ENCODE measurements around the gene PLOD3. TPM values are rescaled to one million over a fixed set of nuclear protein-coding genes. Genes with fewer than 3 reads are reported as not detected.

The PLOD3 gene
- total RNA-seq, 1 donor from 2014 or later: 74.3 TPM

GRCh38 chr7:101186194-101186593 lies 31.2 kb downstream of the PLOD3 start:
- DNase-seq (ENCODE audit: low spot score): no peak

GRCh38 chr7:101185258-101185839 lies 32.0 kb downstream of the PLOD3 start:
- no peak for DNase-seq (ENCODE audit: low spot score)

- DNase-seq (ENCODE audit: low spot score): no peak
Measured at GRCh38 chr7:101180130-101180755, 37.1 kb downstream of the PLOD3 start, which contains the start of gene NAT16. TSS of gene NAT16 (minus strand) at chr7:101180293. CDS start at chr7:101174807, 5,486 bp downstream.

GRCh38 chr7:101179713-101180112 lies 37.7 kb downstream of the PLOD3 start:
- DNase-seq (ENCODE audit: low spot score): no peak

- no peak for DNase-seq (ENCODE audit: low spot score)
Measured at GRCh38 chr7:101179117-101179516, 38.3 kb downstream of the PLOD3 start.

- no peak for DNase-seq (ENCODE audit: low spot score)
Measured at GRCh38 chr7:101177644-101178043, 39.7 kb downstream of the PLOD3 start.

GRCh38 chr7:101175664-101176063 lies 41.7 kb downstream of the PLOD3 start:
- no peak for DNase-seq (ENCODE audit: low spot score)

GRCh38 chr7:101174322-101174854 lies 43.0 kb downstream of the PLOD3 start:
- no peak for DNase-seq (ENCODE audit: low spot score)

- no peak for DNase-seq (ENCODE audit: low spot score)
Measured at GRCh38 chr7:101173752-101174244, 43.6 kb downstream of the PLOD3 start.

GRCh38 chr7:101172854-101173751 lies 44.3 kb downstream of the PLOD3 start:
- DNase-seq (ENCODE audit: low spot score): no peak

GRCh38 chr7:101172005-101172853 lies 45.2 kb downstream of the PLOD3 start:
- no peak for DNase-seq (ENCODE audit: low spot score)

- DNase-seq (ENCODE audit: low spot score): no peak
Measured at GRCh38 chr7:101171442-101171837, 45.9 kb downstream of the PLOD3 start.

GRCh38 chr7:101170617-101171441 lies 46.6 kb downstream of the PLOD3 start:
- no peak for DNase-seq (ENCODE audit: low spot score)

GRCh38 chr7:101169838-101170551 lies 47.4 kb downstream of the PLOD3 start:
- DNase-seq (ENCODE audit: low spot score): no peak

- no peak for DNase-seq (ENCODE audit: low spot score)
Measured at GRCh38 chr7:101169110-101169837, 48.1 kb downstream of the PLOD3 start.

GRCh38 chr7:101168412-101169049 lies 48.9 kb downstream of the PLOD3 start:
- DNase-seq (ENCODE audit: low spot score): no peak

GRCh38 chr7:101167645-101168411 lies 49.6 kb downstream of the PLOD3 start:
- no peak for DNase-seq (ENCODE audit: low spot score)
